ENCODE results near the gene C9orf50. TPM values are rescaled to one million over a fixed set of nuclear protein-coding genes. Genes with fewer than 3 reads are reported as not detected.
A peak's percentile ranks its signal among the peaks of the same experiment; 100 is the strongest.

Gene C9orf50
- total RNA-seq, 1 experiment from 2014 or later, result not detected

DNA sequence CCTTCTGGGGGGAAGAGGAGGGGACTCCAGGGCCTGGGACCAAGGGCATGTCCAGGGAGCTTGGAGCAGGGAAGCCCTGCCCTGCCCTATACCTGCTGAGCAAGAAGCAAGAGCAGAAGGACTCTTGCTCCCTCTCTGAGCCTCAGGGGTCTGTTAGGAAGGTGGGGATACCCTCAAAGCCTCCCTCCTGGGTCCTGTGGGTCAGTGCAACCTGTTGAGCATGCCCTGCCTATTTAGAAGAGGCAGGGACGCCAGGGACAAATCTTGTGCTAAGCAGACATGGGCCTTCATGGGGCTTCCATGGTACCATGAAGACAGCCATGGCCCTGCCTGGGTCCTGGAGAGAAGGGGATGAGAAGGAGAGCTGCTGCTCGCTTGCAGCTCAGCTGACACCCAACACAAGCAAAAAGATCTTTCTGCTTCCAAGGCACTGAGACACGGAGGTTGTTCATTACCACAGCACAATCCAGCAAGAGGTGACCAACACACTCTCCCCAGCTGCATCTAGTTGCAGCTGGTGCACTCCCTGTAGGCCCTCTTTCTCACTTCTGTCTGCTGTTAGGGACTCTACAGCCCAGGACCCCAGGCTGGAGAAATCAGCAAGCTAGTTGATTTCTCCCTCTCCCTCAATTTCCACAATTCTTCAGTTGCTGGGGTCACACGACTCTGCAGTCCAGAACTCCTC is 39.3 kb downstream of the C9orf50 start:
- no peak overlapping the region for H3K4me3 Mint-ChIP-seq
- no peak overlapping the region for H3K23ac ChIP-seq (ENCODE audit: insufficient read length, low read depth, low read length)
- no peak overlapping the region for H2BK12ac ChIP-seq (ENCODE audit: insufficient read length, low read depth, low read length)
- whole genome bisulfite sequencing (ENCODE audit: extremely low coverage, insufficient read length, low lambda C conversion rate), result no CpG with 5 or more reads among the region's 4 CpGs
- peaks cover 14 to 20% of the 10 kb centered on the region in 2 experiments for H3K4me1 Mint-ChIP-seq
- H4K91ac ChIP-seq (ENCODE audit: insufficient read length, low read depth, low read length), result no peak overlapping the region
- H3K56ac ChIP-seq (ENCODE audit: insufficient read length, low read depth, low read length), result no peak overlapping the region
- H3K14ac ChIP-seq (ENCODE audit: insufficient read depth, low read length), result no peak overlapping the region
- H3K79me1 ChIP-seq (ENCODE audit: insufficient read depth, low read depth, low read length, poor library complexity, severe bottlenecking), result no peaks in the 10 kb centered on the region
- H4K8ac ChIP-seq (replicated peaks; ENCODE audit: insufficient read length, low read depth, low read length), result no peak overlapping the region
- no peak overlapping the region for H2BK15ac ChIP-seq (ENCODE audit: low read depth, low read length)
- no peak overlapping the region for H3K18ac ChIP-seq (ENCODE audit: insufficient read length, low read depth, low read length)
- H3K9me3 ChIP-seq (ENCODE audit: control insufficient read depth, low read depth, low read length), result no peaks in the 10 kb centered on the region
- H3K27ac ChIP-seq (ENCODE audit: insufficient read length, low read depth, low read length), result no peak overlapping the region
- H3K79me2 ChIP-seq (ENCODE audit: insufficient read depth, low read length), result no peaks in the 10 kb centered on the region
- H3K27ac Mint-ChIP-seq, result peak overlapping the region in 1 of 3 experiments; percentile 66; a peak in 1 of 7 replicates
- H2BK120ac ChIP-seq (ENCODE audit: low read depth, low read length, poor library complexity, severe bottlenecking), result no peak overlapping the region
- H3T11ph ChIP-seq (ENCODE audit: low read length), result no peak overlapping the region
- H3K27me3 Mint-ChIP-seq (ENCODE audit: low read depth), result peaks cover 21% of the 10 kb centered on the region
- H3K4ac ChIP-seq (ENCODE audit: low read depth, low read length), result no peak overlapping the region
- no peak overlapping the region for H2BK20ac ChIP-seq (ENCODE audit: low read depth, low read length, poor library complexity, severe bottlenecking)
- no peak for DNase-seq
- no peak overlapping the region for H2AFZ ChIP-seq (ENCODE audit: low read length)
- no peak overlapping the region for H2BK5ac ChIP-seq (ENCODE audit: insufficient read length, low read length)
- H3K9me3 Mint-ChIP-seq, result no peaks in the 10 kb centered on the region
- H4K5ac ChIP-seq (ENCODE audit: insufficient read length, low read depth, low read length), result no peak overlapping the region
- no peaks in the 10 kb centered on the region for H3K4me1 ChIP-seq (ENCODE audit: insufficient read depth, low read length)
- H3K36me3 Mint-ChIP-seq (ENCODE audit: insufficient read depth in 1 of 3, low read depth in 3 of 3), result no peaks in the 10 kb centered on the region
- H3K9ac ChIP-seq (ENCODE audit: extremely low read depth, insufficient read length, low read length), result no peak overlapping the region
- no peaks in the 10 kb centered on the region for H4K20me1 ChIP-seq (ENCODE audit: control insufficient read depth, insufficient read depth, insufficient read length)
- no peak overlapping the region for H3K4me2 ChIP-seq (ENCODE audit: insufficient read depth, insufficient read length, low read length)
- no peaks in the 10 kb centered on the region for H3K27me3 ChIP-seq (ENCODE audit: insufficient read depth, low read length)
- TF ChIP-seq, protein P1, sequence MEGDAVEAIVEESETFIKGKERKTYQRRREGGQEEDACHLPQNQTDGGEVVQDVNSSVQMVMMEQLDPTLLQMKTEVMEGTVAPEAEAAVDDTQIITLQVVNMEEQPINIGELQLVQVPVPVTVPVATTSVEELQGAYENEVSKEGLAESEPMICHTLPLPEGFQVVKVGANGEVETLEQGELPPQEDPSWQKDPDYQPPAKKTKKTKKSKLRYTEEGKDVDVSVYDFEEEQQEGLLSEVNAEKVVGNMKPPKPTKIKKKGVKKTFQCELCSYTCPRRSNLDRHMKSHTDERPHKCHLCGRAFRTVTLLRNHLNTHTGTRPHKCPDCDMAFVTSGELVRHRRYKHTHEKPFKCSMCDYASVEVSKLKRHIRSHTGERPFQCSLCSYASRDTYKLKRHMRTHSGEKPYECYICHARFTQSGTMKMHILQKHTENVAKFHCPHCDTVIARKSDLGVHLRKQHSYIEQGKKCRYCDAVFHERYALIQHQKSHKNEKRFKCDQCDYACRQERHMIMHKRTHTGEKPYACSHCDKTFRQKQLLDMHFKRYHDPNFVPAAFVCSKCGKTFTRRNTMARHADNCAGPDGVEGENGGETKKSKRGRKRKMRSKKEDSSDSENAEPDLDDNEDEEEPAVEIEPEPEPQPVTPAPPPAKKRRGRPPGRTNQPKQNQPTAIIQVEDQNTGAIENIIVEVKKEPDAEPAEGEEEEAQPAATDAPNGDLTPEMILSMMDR (conservative IDR thresholded peaks at IDR 0.05), result no peak
- no peak overlapping the region for H2AK5ac ChIP-seq (ENCODE audit: insufficient read length, low read length)
- H3K23me2 ChIP-seq (ENCODE audit: insufficient read length, low read depth, low read length, poor library complexity, severe bottlenecking), result no peaks in the 10 kb centered on the region

Data from H9 (cell line).